SW480 (cell line): Measurements from ENCODE around the gene BPIFB2.

Experiments used
- DNase-seq: peaks from one replicate; pipeline ENCODE4 v3.0.0-alpha.2; 2016; ENCODE audit warnings: low spot score

The BPIFB2 gene

GRCh38 chr20:33022694-33023438, 15.4 kb downstream of the BPIFB2 start:
- DNase-seq: no peak

GRCh38 chr20:33023439-33024242, 16.1 kb downstream of the BPIFB2 start:
- DNase-seq: no peak

- DNase-seq: no peak
Observed at GRCh38 chr20:33024243-33024560, 16.7 kb downstream of the BPIFB2 start.

GRCh38 chr20:33024609-33025317, 17.3 kb downstream of the BPIFB2 start:
- DNase-seq: no peak

- DNase-seq: no peak
Observed at GRCh38 chr20:33025318-33025876, 17.9 kb downstream of the BPIFB2 start.

- DNase-seq: no peak
Observed at GRCh38 chr20:33026072-33026778, 18.7 kb downstream of the BPIFB2 start.

GRCh38 chr20:33026779-33027759, 19.6 kb downstream of the BPIFB2 start:
- DNase-seq: no peak

GRCh38 chr20:33027769-33028751, 20.6 kb downstream of the BPIFB2 start:
- no peak for DNase-seq

GRCh38 chr20:33028875-33029274, 21.4 kb downstream of the BPIFB2 start:
- DNase-seq: no peak

GRCh38 chr20:33030076-33030475, 22.6 kb downstream of the BPIFB2 start:
- DNase-seq: no peak

- no peak for DNase-seq
Observed at GRCh38 chr20:33030569-33030968, 23.1 kb downstream of the BPIFB2 start.

- no peak for DNase-seq
Observed at GRCh38 chr20:33031531-33031930, 24.0 kb downstream of the BPIFB2 start, which contains the start of gene BPIFB6. TSS of gene BPIFB6 (plus strand) at chr20:33031648. CDS start at chr20:33031648, 0 bp downstream.

- no peak for DNase-seq
Observed at GRCh38 chr20:33032555-33032954, 25.1 kb downstream of the BPIFB2 start.

- DNase-seq: no peak
Observed at GRCh38 chr20:33033381-33033780, 25.9 kb downstream of the BPIFB2 start.

GRCh38 chr20:33034115-33034514, 26.6 kb downstream of the BPIFB2 start:
- no peak for DNase-seq

GRCh38 chr20:33034901-33035492, 27.5 kb downstream of the BPIFB2 start:
- DNase-seq: no peak

- no peak for DNase-seq
Observed at GRCh38 chr20:33037456-33037855, 30.0 kb downstream of the BPIFB2 start.

- DNase-seq: no peak
Observed at GRCh38 chr20:33038243-33038642, 30.7 kb downstream of the BPIFB2 start.

GRCh38 chr20:33042430-33042829, 34.9 kb downstream of the BPIFB2 start:
- DNase-seq: no peak
